ENCODE data around the gene C2CD3. TPM values are rescaled to one million over a fixed set of nuclear protein-coding genes. Genes with fewer than 3 reads are reported as not detected.
A peak's percentile ranks its signal among the peaks of the same experiment; 100 is the strongest.

Gene C2CD3
- total RNA-seq, 2 donors from 2014 or later, result 19.9 to 25.7 TPM

GRCh38 chr11:74020539-74020938 lies 150.3 kb downstream of the C2CD3 start:
- Histone ChIP-seq H3K4me1 (peaks cover 7% of the 10 kb centered on the region), H3K27me3 (no peaks in the 10 kb centered on the region), H3K4me3 (no peak overlapping the region), H3K9me3 (no peaks in the 10 kb centered on the region), H3K9ac (ENCODE audit: low read depth in 2 of 2, low read length in 2 of 2) (no peak overlapping the region), H3K36me3 (no peaks in the 10 kb centered on the region), H3K27ac (peak overlapping the region; percentile 13)
- no peak for DNase-seq
- intact Hi-C loops (cut with DNase I), result no loop called here
- TF ChIP-seq CTCF (IDR thresholded peaks at IDR 0.05), result no peak

- H3K27ac ChIP-seq, result peak overlapping the region; percentile 13
- intact Hi-C loops (cut with DNase I), result no loop called here
- no peak for DNase-seq
Measured at GRCh38 chr11:74019860-74020259, 150.9 kb downstream of the C2CD3 start.

GRCh38 chr11:74019104-74019738 lies 151.6 kb downstream of the C2CD3 start:
- intact Hi-C loops (cut with DNase I), result no loop called here
- peak overlapping the region in 1 of 2 donors; percentile 67 for H3K9ac ChIP-seq (ENCODE audit: low read depth in 2 of 2, low read length in 2 of 2)
- H3K27ac ChIP-seq, result peak overlapping the region; percentile 78
- no peak overlapping the region for H3K4me3 ChIP-seq
- peaks cover 7% of the 10 kb centered on the region for H3K4me1 ChIP-seq
- TF ChIP-seq CTCF (IDR thresholded peaks at IDR 0.05), result no peak
- H3K9me3 ChIP-seq, result no peaks in the 10 kb centered on the region
- no peaks in the 10 kb centered on the region for H3K36me3 ChIP-seq
- H3K27me3 ChIP-seq, result no peaks in the 10 kb centered on the region
- peak; percentile 49 for DNase-seq

More at GRCh38 chr11:74019860-74020259, 150.9 kb downstream of the C2CD3 start:
- no peaks in the 10 kb centered on the region for H3K36me3 ChIP-seq
- no peak overlapping the region for H3K9ac ChIP-seq (ENCODE audit: low read depth in 2 of 2, low read length in 2 of 2)
- no peaks in the 10 kb centered on the region for H3K9me3 ChIP-seq
- H3K4me1 ChIP-seq, result peaks cover 7% of the 10 kb centered on the region
- no peak for TF ChIP-seq CTCF (IDR thresholded peaks at IDR 0.05)
- no peaks in the 10 kb centered on the region for H3K27me3 ChIP-seq
- no peak overlapping the region for H3K4me3 ChIP-seq

GRCh38 chr11:74018331-74019005 lies 152.3 kb downstream of the C2CD3 start:
- H3K9me3 ChIP-seq, result no peaks in the 10 kb centered on the region
- TF ChIP-seq CTCF (IDR thresholded peaks at IDR 0.05), result no peak
- intact Hi-C loops (cut with DNase I), result no loop called here
- H3K27ac ChIP-seq, result peak overlapping the region; percentile 78
- H3K4me3 ChIP-seq, result no peak overlapping the region
- H3K4me1 ChIP-seq, result peaks cover 7% of the 10 kb centered on the region
- peak overlapping the region in 1 of 2 donors; percentile 67 for H3K9ac ChIP-seq (ENCODE audit: low read depth in 2 of 2, low read length in 2 of 2)
- peak; percentile 96 for DNase-seq
- no peaks in the 10 kb centered on the region for H3K27me3 ChIP-seq
- H3K36me3 ChIP-seq, result no peaks in the 10 kb centered on the region

- no peak overlapping the region for H3K4me3 ChIP-seq
- intact Hi-C loops (cut with DNase I), result no loop called here
- DNase-seq, result no peak
- H3K9me3 ChIP-seq, result no peaks in the 10 kb centered on the region
- H3K27ac ChIP-seq, result no peak overlapping the region
- peaks cover 7% of the 10 kb centered on the region for H3K4me1 ChIP-seq
- no peaks in the 10 kb centered on the region for H3K27me3 ChIP-seq
- no peak for TF ChIP-seq CTCF (IDR thresholded peaks at IDR 0.05)
- H3K36me3 ChIP-seq, result no peaks in the 10 kb centered on the region
- H3K9ac ChIP-seq (ENCODE audit: low read depth in 2 of 2, low read length in 2 of 2), result peak overlapping the region in 1 of 2 donors; percentile 67
Measured at GRCh38 chr11:74017631-74018030, 153.2 kb downstream of the C2CD3 start.

All from colonic mucosa (tissue), 4 donors.